ENCODE results near the gene CDKN2AIP. TPM values are rescaled to one million over a fixed set of nuclear protein-coding genes. Genes with fewer than 3 reads are reported as not detected.
A peak's percentile ranks its signal among the peaks of the same experiment; 100 is the strongest.

The CDKN2AIP gene
- total and polyA plus RNA-seq, 2 donors from 2014 or later = 11.7 to 15.3 TPM

- no peak overlapping the region for H3K27ac ChIP-seq (ENCODE audit: low read depth in 2 of 2, low read length in 2 of 2)
- TF ChIP-seq, protein P1, sequence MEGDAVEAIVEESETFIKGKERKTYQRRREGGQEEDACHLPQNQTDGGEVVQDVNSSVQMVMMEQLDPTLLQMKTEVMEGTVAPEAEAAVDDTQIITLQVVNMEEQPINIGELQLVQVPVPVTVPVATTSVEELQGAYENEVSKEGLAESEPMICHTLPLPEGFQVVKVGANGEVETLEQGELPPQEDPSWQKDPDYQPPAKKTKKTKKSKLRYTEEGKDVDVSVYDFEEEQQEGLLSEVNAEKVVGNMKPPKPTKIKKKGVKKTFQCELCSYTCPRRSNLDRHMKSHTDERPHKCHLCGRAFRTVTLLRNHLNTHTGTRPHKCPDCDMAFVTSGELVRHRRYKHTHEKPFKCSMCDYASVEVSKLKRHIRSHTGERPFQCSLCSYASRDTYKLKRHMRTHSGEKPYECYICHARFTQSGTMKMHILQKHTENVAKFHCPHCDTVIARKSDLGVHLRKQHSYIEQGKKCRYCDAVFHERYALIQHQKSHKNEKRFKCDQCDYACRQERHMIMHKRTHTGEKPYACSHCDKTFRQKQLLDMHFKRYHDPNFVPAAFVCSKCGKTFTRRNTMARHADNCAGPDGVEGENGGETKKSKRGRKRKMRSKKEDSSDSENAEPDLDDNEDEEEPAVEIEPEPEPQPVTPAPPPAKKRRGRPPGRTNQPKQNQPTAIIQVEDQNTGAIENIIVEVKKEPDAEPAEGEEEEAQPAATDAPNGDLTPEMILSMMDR (IDR thresholded peaks at IDR 0.05; ENCODE audit: borderline replicate concordance, extremely low read depth, insufficient read depth) = no peak
- DNase-seq (peak in 1 of 5 donors; percentile 49), FAIRE-seq (no peak)
- no peaks in the 10 kb centered on the region for H3K9me3 ChIP-seq (ENCODE audit: control insufficient read depth in 2 of 3, insufficient read depth in 1 of 3, low read length in 3 of 3)
- H3K4me1 ChIP-seq (ENCODE audit: control insufficient read depth in 2 of 3, insufficient read depth in 2 of 3, low read depth in 1 of 3, low read length in 3 of 3) = no peaks in the 10 kb centered on the region
- H3K36me3 ChIP-seq (ENCODE audit: control insufficient read depth in 2 of 3, insufficient read depth in 3 of 3, low read length in 3 of 3) = no peaks in the 10 kb centered on the region
- no peaks in the 10 kb centered on the region for H3K27me3 ChIP-seq (ENCODE audit: control insufficient read depth, insufficient read depth, low read length)
- H3K4me3 ChIP-seq (ENCODE audit: low read length in 3 of 3) = no peak overlapping the region
- no peak overlapping the region for H3K9ac ChIP-seq (ENCODE audit: low read length in 3 of 3)
- intact Hi-C loops (cut with DNase I) = no loop called here
These were observed 7.0 kb upstream of the CDKN2AIP start for GRCh38 chr4:183437452-183437851.

DNA sequence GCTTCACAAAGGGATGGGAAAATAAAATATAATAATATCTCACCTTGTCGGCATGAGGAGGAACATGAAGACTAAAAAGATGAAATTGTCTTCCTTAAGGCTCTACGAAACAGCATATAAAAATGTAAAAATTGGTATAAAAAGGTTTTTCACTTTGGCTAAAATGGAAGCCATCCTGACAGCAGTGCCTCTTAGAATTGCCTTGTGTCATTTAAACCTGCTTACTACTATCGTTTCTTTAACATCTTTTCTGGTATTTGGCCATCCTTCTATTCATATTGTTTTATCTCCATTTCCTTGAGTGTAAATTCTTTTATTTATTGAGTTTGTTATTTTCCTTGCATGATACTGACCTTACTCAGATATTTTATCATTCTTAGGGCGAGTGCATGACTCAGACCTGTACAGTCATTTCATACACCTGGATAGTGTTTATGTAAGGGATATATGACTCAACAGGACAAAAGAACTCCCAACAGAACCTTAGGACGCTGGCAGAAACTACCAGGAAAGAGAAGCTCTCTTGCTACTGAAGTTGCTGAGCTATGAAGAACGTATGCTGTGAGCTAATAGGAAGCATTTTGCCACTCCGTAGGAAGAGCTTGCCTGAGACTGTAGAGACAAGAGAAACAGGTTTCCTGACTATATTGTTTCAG is 5.8 kb upstream of the CDKN2AIP start:
- Histone ChIP-seq H3K27me3 (ENCODE audit: control insufficient read depth, insufficient read depth, low read length) (no peaks in the 10 kb centered on the region), H3K4me3 (ENCODE audit: low read length in 3 of 3) (no peak overlapping the region), H3K9ac (ENCODE audit: low read length in 3 of 3) (peak overlapping the region in 1 of 3 donors; percentile 10), H3K27ac (ENCODE audit: low read depth in 2 of 2, low read length in 2 of 2) (peak overlapping the region in 1 of 2 donors; percentile 71), H3K9me3 (ENCODE audit: control insufficient read depth in 2 of 3, insufficient read depth in 1 of 3, low read length in 3 of 3) (no peaks in the 10 kb centered on the region), H3K4me1 (ENCODE audit: control insufficient read depth in 2 of 3, insufficient read depth in 2 of 3, low read depth in 1 of 3, low read length in 3 of 3) (no peaks in the 10 kb centered on the region), H3K36me3 (ENCODE audit: control insufficient read depth in 2 of 3, insufficient read depth in 3 of 3, low read length in 3 of 3) (no peaks in the 10 kb centered on the region)
- DNase-seq = no peak
- TF ChIP-seq, protein P1 (IDR thresholded peaks at IDR 0.05; ENCODE audit: borderline replicate concordance, extremely low read depth, insufficient read depth) = no peak
- intact Hi-C loops (cut with DNase I) = no loop called here
- no peak for FAIRE-seq

- TF ChIP-seq, protein P1 (IDR thresholded peaks at IDR 0.05; ENCODE audit: borderline replicate concordance, extremely low read depth, insufficient read depth) = no peak
- Histone ChIP-seq H3K27me3 (ENCODE audit: control insufficient read depth, insufficient read depth, low read length) (no peaks in the 10 kb centered on the region), H3K4me1 (ENCODE audit: control insufficient read depth in 2 of 3, insufficient read depth in 2 of 3, low read depth in 1 of 3, low read length in 3 of 3) (peaks cover 0 to 4% (median 0%) of the 10 kb centered on the region in 3 donors), H3K4me3 (ENCODE audit: low read length in 3 of 3) (no peak overlapping the region), H3K9ac (ENCODE audit: low read length in 3 of 3) (no peak overlapping the region), H3K36me3 (ENCODE audit: control insufficient read depth in 2 of 3, insufficient read depth in 3 of 3, low read length in 3 of 3) (peaks cover 3 to 6% (median 4%) of the 10 kb centered on the region in 3 donors), H3K9me3 (ENCODE audit: control insufficient read depth in 2 of 3, insufficient read depth in 1 of 3, low read length in 3 of 3) (no peaks in the 10 kb centered on the region), H3K27ac (ENCODE audit: low read depth in 2 of 2, low read length in 2 of 2) (no peak overlapping the region)
- DNase-seq (peak in 1 of 5 donors; percentile 20), FAIRE-seq (no peak)
- intact Hi-C loops (cut with DNase I) = no loop called here
These were observed 3.2 kb upstream of the CDKN2AIP start for GRCh38 chr4:183441276-183441675.

All from kidney (tissue), 14 donors.